Stimulated activated CD4-positive, alpha-beta T cell treated with anti-CD3 and anti-CD28 coated beads, Interleukin-2, amount 100 ng/mL, for 24 hours (primary cell): ENCODE measurements around the gene DCDC2.
"Not testable (repeated sequence)": the region's sequence is repeated elsewhere in the genome, so short reads cannot be mapped to it uniquely, and the experiment has no call there.

Experiments used
- DNase-seq, 2 donors: peaks; one replicate each; pipeline ENCODE4 v3.0.0-alpha.2; 2020

DCDC2 gene

DNA sequence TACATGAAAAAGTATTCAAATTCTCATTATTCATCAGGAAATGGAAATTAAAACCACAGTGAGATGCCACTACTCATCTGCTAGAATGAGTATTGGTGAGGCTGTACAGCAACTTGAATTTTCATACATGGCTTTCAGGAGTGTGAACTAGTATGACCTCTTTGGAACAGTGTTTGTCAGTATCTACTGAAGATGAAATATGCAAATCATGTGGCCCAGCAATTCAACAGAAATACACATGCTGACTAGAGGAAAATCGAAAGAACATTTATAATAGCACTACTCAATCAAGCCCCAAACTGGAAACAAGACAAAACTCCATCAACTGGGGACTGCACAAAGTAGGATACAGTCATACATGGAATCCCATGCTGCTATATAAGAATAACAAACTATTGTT, 102.2 kb downstream of the DCDC2 start:
- no peak for DNase-seq

DNA sequence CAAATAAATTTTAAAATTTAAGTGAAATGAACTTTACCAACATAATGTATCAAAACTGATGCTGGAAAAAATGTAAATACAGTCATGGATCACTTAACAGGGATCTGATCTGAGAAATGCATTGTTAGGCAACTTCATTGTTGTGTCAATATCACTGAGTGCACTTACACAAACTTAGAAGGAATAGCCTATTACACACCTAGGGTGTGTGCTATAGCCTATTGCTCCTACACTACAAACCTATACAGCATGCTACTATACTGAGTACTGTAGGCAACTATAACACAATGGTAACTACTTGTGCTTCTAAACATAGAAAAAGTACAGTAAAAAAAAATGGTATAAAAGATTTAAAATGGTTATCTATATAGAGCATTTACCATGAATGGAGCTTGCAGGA, 104.5 kb downstream of the DCDC2 start:
- no peak for DNase-seq

- no peak for DNase-seq
Measured at GRCh38 chr6:24252280-24252679, 105.6 kb downstream of the DCDC2 start.

- DNase-seq = no peak
Measured at GRCh38 chr6:24251339-24251738, 106.5 kb downstream of the DCDC2 start.

DNA sequence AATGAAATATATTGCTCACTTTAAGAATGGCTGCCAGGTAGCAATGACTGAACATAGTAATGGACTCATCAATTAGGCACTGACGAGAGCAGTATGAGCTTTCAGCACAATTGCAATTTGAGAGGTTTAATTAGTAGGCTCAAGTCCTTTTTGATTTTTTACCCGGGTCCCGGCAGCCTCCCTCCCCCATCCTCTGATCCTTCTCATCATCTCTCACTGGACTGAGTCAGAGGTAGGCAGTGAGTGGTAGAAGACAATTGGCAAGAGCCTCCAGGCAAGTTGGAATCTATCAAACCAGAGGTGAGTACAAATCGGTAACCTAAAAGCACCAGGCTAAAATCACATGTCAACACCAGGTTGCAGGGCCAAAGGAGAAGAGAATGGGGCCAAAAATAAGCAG, 107.9 kb downstream of the DCDC2 start:
- DNase-seq = no peak

DNA sequence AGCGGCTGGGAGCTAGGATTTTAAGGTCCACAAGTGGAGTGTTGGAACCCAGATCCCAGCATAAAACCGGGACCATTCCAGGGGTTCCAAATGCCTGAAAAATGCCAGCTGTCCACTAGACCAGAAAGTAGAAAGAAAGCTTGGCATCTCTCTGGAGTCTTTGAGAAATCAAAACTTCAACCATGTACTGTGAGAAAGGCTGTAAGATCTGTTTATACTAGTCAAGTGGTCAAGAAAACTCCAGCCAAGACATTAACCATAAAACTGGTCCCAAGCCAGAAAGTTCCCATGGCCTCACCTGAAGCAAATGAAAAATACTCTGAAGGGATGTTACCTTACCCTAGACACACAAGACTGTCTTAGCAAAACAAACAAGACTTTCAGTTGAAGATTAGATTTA, 112.6 kb downstream of the DCDC2 start:
- no peak for DNase-seq

DNA sequence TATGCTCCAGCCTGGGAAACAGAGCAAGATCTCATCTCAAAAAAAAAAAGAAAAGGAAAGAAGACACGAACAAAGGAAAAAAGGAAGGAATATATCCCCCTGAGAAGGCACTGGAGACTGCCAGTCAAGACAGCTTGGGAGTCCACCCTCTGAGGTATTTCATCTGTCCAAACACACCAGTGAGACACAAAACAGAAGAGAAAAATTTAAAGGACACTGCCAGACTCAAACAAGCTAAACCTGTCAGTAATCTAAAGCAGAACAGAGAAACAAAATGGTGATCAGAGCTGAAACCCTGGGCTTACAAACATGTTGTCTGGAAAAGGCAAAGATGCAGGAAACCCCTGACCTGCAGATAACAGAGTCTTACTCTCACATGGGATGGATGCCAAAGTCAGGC, 114.9 kb downstream of the DCDC2 start:
- no peak for DNase-seq

- not testable (repeated sequence) for DNase-seq
Measured at GRCh38 chr6:24241779-24242178, 116.1 kb downstream of the DCDC2 start.

DNA sequence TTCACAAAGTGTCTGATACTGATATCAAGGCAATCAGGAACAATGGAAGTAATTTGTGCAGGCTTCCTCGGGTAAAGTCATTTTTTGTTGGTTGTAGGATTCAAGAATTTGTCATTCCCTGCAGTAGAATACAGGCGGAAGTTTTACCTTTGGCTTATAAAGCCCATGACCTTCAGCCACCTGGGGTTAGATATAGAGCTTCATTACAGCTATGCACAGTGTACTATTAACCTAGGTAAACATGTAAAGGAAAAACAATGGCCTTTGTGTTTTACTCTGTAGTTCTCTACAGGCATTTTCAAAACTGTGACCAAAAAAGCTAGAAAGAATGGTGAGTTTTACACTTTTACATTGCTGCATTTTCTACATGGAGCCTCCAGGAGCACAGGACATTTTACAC, 116.9 kb downstream of the DCDC2 start:
- no peak for DNase-seq

DNA sequence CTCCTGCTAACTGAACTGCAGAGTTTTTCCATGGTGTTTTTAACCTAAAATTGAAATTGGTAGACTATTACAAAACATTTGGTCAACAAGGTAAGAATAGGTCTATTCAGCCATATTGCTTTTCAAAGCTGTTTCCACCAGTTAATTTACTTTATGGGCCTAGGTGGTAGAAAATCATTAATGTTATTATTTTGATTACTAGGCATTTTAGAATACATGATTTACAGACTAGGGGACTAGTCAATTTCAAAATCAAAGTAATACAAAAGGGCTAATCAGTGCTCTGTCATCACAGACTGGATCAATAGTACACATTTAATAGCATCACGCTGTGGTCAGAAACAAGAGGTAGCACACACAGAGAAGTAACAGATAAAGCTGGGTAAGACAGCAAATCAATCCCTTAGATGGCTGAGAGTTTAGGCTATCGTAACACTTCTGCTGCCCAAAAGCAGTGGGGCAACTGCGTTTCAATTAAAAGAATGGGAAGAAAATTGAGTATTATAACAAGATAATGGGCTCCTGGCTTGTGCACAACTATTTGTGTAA, 117.4 kb downstream of the DCDC2 start:
- no peak for DNase-seq

DNA sequence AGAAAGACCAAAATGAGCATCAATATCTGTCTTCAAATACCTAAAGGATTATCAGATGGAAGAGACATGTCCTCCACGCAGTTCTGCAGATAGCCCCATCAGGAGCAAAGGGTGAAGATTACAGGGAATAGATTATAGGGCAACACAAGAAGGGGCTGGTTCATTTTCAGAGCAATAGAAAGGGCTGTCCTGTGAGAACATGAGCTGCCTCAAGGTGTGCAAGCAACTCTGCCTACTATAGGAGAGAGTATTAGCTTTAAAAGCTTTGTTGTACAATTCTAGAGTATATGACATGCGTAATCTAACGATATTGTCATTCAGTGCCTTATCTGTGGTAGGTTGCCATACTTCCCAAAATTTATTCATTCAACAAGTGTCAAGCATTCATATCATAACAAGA, 119.2 kb downstream of the DCDC2 start:
- DNase-seq = no peak

- DNase-seq = not testable (repeated sequence)
Measured at GRCh38 chr6:24236779-24237178, 121.1 kb downstream of the DCDC2 start.

GRCh38 chr6:24233813-24234442, 123.9 kb downstream of the DCDC2 start:
- DNase-seq = no peak

DNA sequence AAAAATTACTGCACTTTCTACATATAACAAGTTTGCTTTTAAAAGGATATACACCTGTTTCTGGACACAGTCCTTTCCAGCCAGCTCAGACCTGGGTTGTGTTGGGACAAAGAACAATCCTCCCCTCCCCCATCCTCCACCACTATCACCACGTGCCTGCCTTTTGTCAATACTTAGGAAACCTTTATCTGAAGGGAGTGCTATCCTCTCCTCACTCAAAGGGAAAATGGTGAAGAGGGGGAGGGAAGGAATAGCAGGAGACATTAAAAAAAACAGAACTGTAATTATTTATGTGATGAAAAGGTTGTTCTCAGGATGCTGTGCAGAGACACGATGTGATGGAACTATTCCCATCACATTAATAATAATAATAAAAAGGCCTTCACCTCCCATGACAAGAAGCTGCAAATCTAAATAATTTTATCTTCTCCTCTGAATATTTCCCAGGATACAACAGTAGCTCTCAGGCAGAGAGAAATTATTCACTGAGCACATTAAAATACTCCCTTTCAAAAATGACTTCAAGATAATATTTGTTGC, 126.4 kb downstream of the DCDC2 start:
- no peak for DNase-seq

DNA sequence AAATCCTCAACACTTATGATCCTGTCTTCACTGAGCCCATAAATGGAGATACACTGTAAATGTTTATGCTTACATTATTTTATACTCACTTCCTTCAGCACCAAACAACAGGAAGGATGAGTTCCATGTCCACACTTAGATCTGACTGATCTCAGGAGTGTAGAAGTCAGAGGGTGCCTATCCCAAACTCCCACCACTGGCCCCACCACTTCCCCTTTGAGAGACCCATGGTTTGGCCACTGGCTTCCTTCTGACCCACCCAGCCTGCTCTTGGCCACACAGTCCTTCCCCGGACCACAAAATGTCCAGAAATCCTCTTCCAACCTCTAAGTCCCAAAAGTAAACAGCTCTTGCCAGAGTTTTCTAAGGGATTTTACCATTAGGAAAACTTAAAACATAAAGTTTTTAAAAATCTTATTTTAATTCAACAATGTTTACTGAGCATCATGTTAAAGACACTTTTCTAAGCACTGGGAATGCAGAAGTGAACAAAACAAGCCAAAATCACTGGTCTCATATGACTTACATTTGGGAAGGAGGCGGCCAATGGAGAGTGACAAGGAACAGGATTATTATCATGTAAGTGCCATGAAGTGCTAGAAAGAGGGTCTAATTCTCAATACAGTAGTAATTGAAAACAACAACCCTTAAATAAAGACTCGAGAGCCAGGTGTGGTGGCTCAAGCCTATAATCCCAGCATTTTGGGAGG, 128.0 kb downstream of the DCDC2 start:
- DNase-seq = no peak

DNA sequence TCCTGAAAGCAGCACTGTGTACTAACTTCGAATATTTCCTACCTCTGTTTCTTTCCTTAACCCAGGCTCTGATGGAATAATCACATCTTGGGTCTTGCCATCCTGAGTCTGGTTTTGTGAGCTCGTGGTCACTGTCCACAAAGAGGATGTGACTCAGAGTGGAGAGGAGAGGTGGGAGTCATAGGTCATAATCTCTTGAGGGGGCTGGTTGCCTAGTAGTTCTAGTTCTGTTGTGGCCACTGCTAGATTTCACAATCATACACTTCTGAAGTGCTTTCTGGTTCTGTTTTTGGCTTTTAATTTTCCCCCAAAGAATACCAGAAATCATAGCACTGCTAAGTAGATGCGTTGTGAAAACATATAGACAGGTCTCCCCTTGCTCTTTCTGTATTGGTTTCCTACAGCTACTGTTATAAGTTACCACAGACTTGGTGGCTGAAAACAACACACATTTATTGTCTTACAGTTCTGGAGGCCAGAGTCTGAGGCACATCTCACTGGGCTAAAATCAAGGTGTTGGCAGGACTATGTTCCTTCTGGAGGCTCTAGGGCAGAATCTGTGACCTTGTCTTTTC, 129.1 kb downstream of the DCDC2 start:
- no peak for DNase-seq

DNA sequence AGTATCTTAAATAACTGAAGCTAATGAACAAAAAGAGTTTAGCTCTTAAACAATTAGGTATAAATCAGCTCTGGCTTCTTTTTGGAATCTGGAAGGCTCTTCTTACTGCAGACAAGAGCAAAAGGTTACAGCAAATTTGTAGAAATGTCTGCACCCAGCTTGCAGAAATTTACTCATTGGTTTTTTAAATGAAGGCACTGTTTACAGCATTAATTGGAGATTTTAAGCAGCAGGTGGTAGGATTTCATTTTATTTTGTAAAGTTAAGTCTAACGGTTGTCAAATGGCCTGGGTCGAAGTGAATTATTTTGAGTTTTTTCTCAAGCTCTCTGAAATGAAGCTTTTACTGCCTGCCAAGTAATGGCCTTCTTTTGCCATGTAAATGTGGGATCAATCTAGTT, 129.7 kb downstream of the DCDC2 start:
- no peak for DNase-seq

GRCh38 chr6:24227556-24227955, 130.3 kb downstream of the DCDC2 start:
- no peak for DNase-seq

GRCh38 chr6:24226541-24226940, 131.3 kb downstream of the DCDC2 start:
- no peak for DNase-seq

- no peak for DNase-seq
Measured at GRCh38 chr6:24225838-24226237, 132.0 kb downstream of the DCDC2 start.

- DNase-seq = no peak
Measured at GRCh38 chr6:24223115-24223919, 134.5 kb downstream of the DCDC2 start.

DNA sequence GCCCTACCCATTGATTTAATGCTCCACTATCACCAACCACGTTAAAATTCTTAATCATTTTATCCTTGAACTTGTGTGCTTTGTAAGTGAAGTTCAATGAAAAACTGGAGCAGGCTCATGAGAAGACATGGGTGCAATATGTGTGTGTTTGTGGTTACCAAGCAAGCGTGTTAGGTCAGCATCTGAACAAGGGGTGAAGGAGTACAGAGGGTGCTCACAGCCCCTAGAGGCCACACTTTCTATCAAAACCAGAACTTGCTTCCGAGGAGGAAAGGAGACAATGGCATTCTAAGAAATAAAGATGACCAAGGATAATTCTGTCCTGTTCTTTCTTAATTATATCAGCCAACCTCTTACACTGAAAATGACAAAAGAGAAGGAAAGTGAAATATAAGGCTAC, 138.2 kb downstream of the DCDC2 start:
- no peak for DNase-seq

DNA sequence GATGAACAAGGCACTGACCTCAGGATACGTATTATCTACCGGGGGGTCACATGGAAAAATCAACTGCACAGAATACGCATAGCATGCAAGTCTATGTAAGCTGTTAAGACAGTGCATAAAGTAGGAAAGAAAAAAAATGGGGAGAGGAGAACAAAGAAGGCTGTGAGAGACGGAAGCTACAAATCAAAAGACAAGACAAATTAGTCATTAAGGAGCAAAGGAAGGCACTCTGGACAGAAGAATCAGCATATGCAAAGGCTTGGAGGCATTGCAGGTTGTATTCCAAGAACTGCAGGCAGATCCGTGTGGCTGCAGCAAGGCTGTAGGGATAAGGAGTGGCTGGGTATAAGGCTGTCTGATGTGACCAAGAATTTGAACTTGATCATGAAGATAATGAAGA, 142.9 kb downstream of the DCDC2 start:
- no peak for DNase-seq
